Activated CD8-positive, alpha-beta T cell treated with anti-CD3 and anti-CD28 coated beads for 36 hours (primary cell): ENCODE results near the gene SLC35C1. TPM values are rescaled to one million over a fixed set of nuclear protein-coding genes. Genes with fewer than 3 reads are reported as not detected.

Experiments
- ATAC-seq: fragments of 200-7000 bp; cut with Tn5 transposase; one replicate; pipeline ENCODE4 v1.10.0; 2021; ENCODE audit warnings: mild to moderate bottlenecking, moderate library complexity
- CTCF ChIA-PET: fragments of 350-600 bp; sonication (Branson Sonifier 250); formaldehyde crosslinking; loops from one replicate; lab custom pipeline; 2021; ENCODE audit warnings: antibody characterized with exemption; lab: Charles Lee
- POLR2A ChIA-PET: fragments of 350-600 bp; sonication (Branson Sonifier 250); formaldehyde crosslinking; loops from one replicate; lab custom pipeline; 2021; ENCODE audit warnings: antibody characterized with exemption; lab: Charles Lee
- DNase-seq: peaks from one replicate; pipeline ENCODE4 v3.0.0-alpha.2; 2020
- H3K27ac Mint-ChIP-seq: one replicate; pipeline ENCODE4 v1.8.0; 2021; ENCODE audit warnings: mild to moderate bottlenecking, mixed read lengths
- H3K27me3 Mint-ChIP-seq: one replicate; pipeline ENCODE4 v1.8.0; 2021; ENCODE audit warnings: mixed read lengths
- H3K36me3 Mint-ChIP-seq: one replicate; pipeline ENCODE4 v1.8.0; 2021; ENCODE audit warnings: low read depth, mixed read lengths
- H3K4me1 Mint-ChIP-seq: one replicate; pipeline ENCODE4 v1.8.0; 2021; ENCODE audit warnings: low read depth, mixed read lengths
- H3K4me3 Mint-ChIP-seq: one replicate; pipeline ENCODE4 v1.8.0; 2021; ENCODE audit warnings: mild to moderate bottlenecking, moderate library complexity, mixed read lengths
- H3K9me3 Mint-ChIP-seq: one replicate; pipeline ENCODE4 v1.8.0; 2021; ENCODE audit warnings: mixed read lengths
- CTCF ChIP-seq: fragments of 200-600 bp; IDR thresholded peaks from one replicate; pipeline ENCODE4 v1.8.0; 2022; ENCODE audit warnings: antibody characterized with exemption, mild to moderate bottlenecking
- intact Hi-C: fragments of 100-400 bp; cut with micrococcal nuclease; formaldehyde crosslinking; loops from one replicate; pipeline ENCODE4 v1.10.0; 2022
- total RNA-seq, 2 experiments: library from RNA; stranded (reverse); gene quantifications; one replicate each; pipeline ENCODE4 v1.2.3, GENCODE V29; 2021

The SLC35C1 gene
- total RNA-seq, 2 experiments from 2014 or later = 9.3 to 9.4 TPM

GRCh38 chr11:45812581-45813548 is 7.9 kb downstream of the SLC35C1 start:
- TF ChIP-seq CTCF = no peak
- Mint-ChIP-seq H3K9me3 (no peaks in the 10 kb centered on the region), H3K27me3 (no peaks in the 10 kb centered on the region), H3K36me3 (peaks cover 5% of the 10 kb centered on the region), H3K27ac (peak overlapping the region; percentile 56), H3K4me3 (no peak overlapping the region), H3K4me1 (peaks cover 28% of the 10 kb centered on the region)
- ChIA-PET POLR2A (interaction anchor here (1.2 to 2.2 kb wide), 3 partner anchors 14 to 33 kb away, joined by 3 to 5 read pairs (median 3); no protein-coding TSS in a partner anchor), CTCF (interaction anchor here (0.9 kb wide), 1 partner anchor 41 kb away, joined by 3 read pairs; no protein-coding TSS in a partner anchor)
- ATAC-seq (no peak), DNase-seq (no peak)
- intact Hi-C loops = no loop called here

DNA sequence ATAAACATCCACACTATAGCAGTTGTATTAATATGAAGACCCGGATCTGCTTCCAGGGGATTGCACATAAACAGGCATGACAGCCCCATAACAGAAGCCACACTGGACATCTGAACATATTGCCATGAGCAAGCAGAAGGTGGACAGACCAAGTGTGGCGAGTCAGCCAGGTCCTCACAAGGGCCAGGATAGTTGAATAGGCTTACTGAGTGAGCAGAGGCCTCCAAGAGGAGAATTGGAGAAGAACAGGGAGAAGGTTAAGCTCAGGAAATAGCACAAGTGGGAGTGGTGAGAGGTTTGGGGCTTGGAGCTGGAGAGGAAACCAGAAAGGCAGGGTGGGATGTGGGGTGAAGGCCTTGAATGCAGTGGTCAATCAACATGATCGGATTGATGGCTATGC is 10.8 kb downstream of the SLC35C1 start:
- ATAC-seq = peak; percentile 27
- POLR2A ChIA-PET = interaction anchor here (1.0 kb wide), 1 partner anchor 11 kb away, joined by 3 read pairs; no protein-coding TSS in a partner anchor
- Mint-ChIP-seq H3K27ac (no peak overlapping the region), H3K36me3 (no peaks in the 10 kb centered on the region), H3K4me3 (no peak overlapping the region), H3K9me3 (no peaks in the 10 kb centered on the region), H3K4me1 (peaks cover 6% of the 10 kb centered on the region), H3K27me3 (no peaks in the 10 kb centered on the region)
- no peak for TF ChIP-seq CTCF
- intact Hi-C loops = no loop called here
- CTCF ChIA-PET = no interaction called here
- no peak for DNase-seq

DNA sequence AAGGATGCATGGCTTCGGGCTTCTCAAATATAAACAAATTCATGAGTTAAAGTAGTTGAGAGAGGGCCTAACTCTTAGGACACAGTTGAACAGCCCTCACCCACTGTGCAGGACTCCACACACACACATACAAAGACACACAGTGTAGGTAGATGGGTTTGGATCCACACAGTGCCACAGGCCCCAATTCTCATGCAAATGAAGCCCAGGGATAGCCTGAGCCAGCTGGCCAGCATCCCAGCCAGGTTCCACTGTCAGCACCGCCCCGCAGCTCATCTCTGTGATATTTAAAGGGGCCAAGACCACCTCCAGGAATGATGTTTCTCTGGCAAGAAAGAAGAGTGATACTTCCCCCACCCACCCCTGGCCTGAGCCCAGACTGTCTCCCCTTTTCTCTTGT is 11.7 kb downstream of the SLC35C1 start:
- no peak for ATAC-seq
- Mint-ChIP-seq H3K36me3 (no peaks in the 10 kb centered on the region), H3K27ac (no peak overlapping the region), H3K4me3 (no peak overlapping the region), H3K9me3 (no peaks in the 10 kb centered on the region), H3K4me1 (peaks cover 6% of the 10 kb centered on the region), H3K27me3 (no peaks in the 10 kb centered on the region)
- no peak for DNase-seq
- intact Hi-C loops = no loop called here
- ChIA-PET CTCF (interaction anchor here (1.6 kb wide), 1 partner anchor 45 kb away, joined by 8 read pairs; no protein-coding TSS in a partner anchor), POLR2A (interaction anchor here (1.0 kb wide), 1 partner anchor 12 kb away, joined by 3 read pairs; no protein-coding TSS in a partner anchor)
- TF ChIP-seq CTCF = no peak

DNA sequence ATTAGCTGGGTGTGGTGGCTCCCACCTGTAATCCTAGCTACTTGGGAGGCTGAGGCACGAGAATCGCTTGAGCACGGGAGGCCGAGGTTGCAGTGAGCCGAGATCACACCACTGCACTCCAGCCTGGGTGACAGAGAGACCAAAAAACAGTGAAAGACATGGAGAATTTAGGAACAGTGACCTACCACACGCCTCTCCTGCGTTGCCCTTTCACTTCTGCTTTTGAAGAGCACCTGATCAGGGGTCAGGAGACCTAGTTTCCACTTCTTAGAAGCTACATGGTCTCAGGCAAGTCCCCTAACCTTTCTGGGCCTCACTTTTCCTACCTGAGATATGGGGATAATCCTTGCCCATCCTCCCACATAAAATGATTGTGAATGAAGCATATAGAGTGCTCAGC is 12.2 kb downstream of the SLC35C1 start:
- POLR2A ChIA-PET = no interaction called here
- ATAC-seq = no peak
- no peak overlapping the region for H3K27ac Mint-ChIP-seq
- no peaks in the 10 kb centered on the region for H3K9me3 Mint-ChIP-seq
- H3K27me3 Mint-ChIP-seq = no peaks in the 10 kb centered on the region
- no peak for TF ChIP-seq CTCF
- no peak for DNase-seq
- no peaks in the 10 kb centered on the region for H3K36me3 Mint-ChIP-seq
- peaks cover 6% of the 10 kb centered on the region for H3K4me1 Mint-ChIP-seq
- CTCF ChIA-PET = interaction anchor here (1.0 to 1.6 kb wide), 2 partner anchors 17 to 46 kb away, joined by 3 to 8 read pairs; no protein-coding TSS in a partner anchor
- H3K4me3 Mint-ChIP-seq = no peak overlapping the region
- intact Hi-C loops = no loop called here
